Left lung (tissue), 10 donors: ENCODE data around the gene MAGEB3. TPM values are rescaled to one million over a fixed set of nuclear protein-coding genes. Genes with fewer than 3 reads are reported as not detected.

ENCODE experiments used
- ATAC-seq: fragments of 200-7000 bp; cut with Tn5 transposase; one replicate; pipeline ENCODE4 v1.9.1; 2020; ENCODE audit warnings: moderate library complexity
- DNase-seq, 4 donors: peaks; one replicate each; pipeline ENCODE4 v3.0.0-alpha.2; 2013 to 2020
- H3K27ac ChIP-seq, 2 donors: fragments of 200-600 bp; sonication (generic) in 1 of 2; one replicate each; pipeline versions ENCODE4 v1.5.0 to v1.8.0; 2020 to 2021
- H3K27me3 ChIP-seq, 2 donors: fragments of 200-600 bp; sonication (generic) in 1 of 2; one replicate each; pipeline versions ENCODE4 v1.5.0 to v1.8.0; 2020 to 2021
- H3K36me3 ChIP-seq, 2 donors: fragments of 200-600 bp; sonication (generic) in 1 of 2; one replicate each; pipeline versions ENCODE4 v1.5.0 to v1.8.0; 2020 to 2021
- H3K4me1 ChIP-seq, 2 donors: fragments of 200-600 bp; one replicate each; pipeline ENCODE4 v1.8.0; 2021
- H3K4me3 ChIP-seq, 2 donors: fragments of 200-600 bp; sonication (generic) in 1 of 2; one replicate each; pipeline versions ENCODE4 v1.5.0 to v1.8.0; 2020 to 2021; ENCODE audit warnings: mild to moderate bottlenecking in 1 of 2
- H3K9me3 ChIP-seq, 2 donors: fragments of 200-600 bp; sonication (generic) in 1 of 2; one replicate each; pipeline versions ENCODE4 v1.5.0 to v1.8.0; 2020 to 2021
- CTCF ChIP-seq, 2 donors: fragments of 200-600 bp; sonication (generic) in 1 of 2; IDR thresholded peaks; one replicate each; pipeline versions ENCODE4 v1.5.0 to v1.8.0; 2021; ENCODE audit warnings: antibody characterized with exemption in 2 of 2
- intact Hi-C, 2 donors: fragments of 100-400 bp; cut with DNase I; formaldehyde crosslinking; loops; one replicate each; pipeline versions ENCODE4 v1.11.2 to v1.14.2; 2022
- polyA plus RNA-seq, 6 donors: library from polyadenylated mRNA; unstranded; fragments of 120-200 nt; gene quantifications; one replicate each; pipeline ENCODE4 v1.2.1, GENCODE V29; 2013; ENCODE audit not compliant: insufficient read length in 6 of 6
- total RNA-seq, 2 donors: library from RNA; stranded (reverse); fragmentation: NEBNext Ultra II Directional; extraction: Animal tissue kit (Norgen Biotek cat#: 25700); gene quantifications; one replicate each; pipeline ENCODE4 v1.2.1, GENCODE V29; 2021
- donor health status: DM: no; HTN: yes; CAD: no.
- donor health status: DM: no; HTN: no; CAD: no.

The MAGEB3 gene
- total and polyA plus RNA-seq, 8 donors, result not detected

GRCh38 chrX:30220661-30221060 lies 9.8 kb upstream of the MAGEB3 start:
- Histone ChIP-seq H3K4me3 (no peak overlapping the region), H3K4me1 (no peaks in the 10 kb centered on the region), H3K9me3 (no peaks in the 10 kb centered on the region), H3K27ac (no peak overlapping the region), H3K36me3 (no peaks in the 10 kb centered on the region), H3K27me3 (no peaks in the 10 kb centered on the region)
- ATAC-seq (no peak), DNase-seq (no peak)
- no peak for TF ChIP-seq CTCF (IDR thresholded peaks at IDR 0.05)
- intact Hi-C loops, result no loop called here

GRCh38 chrX:30224536-30224935 lies 5.9 kb upstream of the MAGEB3 start:
- intact Hi-C loops, result no loop called here
- Histone ChIP-seq H3K9me3 (no peaks in the 10 kb centered on the region), H3K4me1 (no peaks in the 10 kb centered on the region), H3K27ac (no peak overlapping the region), H3K36me3 (no peaks in the 10 kb centered on the region), H3K27me3 (no peaks in the 10 kb centered on the region), H3K4me3 (no peak overlapping the region)
- DNase-seq (no peak), ATAC-seq (no peak)
- TF ChIP-seq CTCF (IDR thresholded peaks at IDR 0.05), result no peak

GRCh38 chrX:30228526-30228925 lies 1.9 kb upstream of the MAGEB3 start:
- no peaks in the 10 kb centered on the region for H3K36me3 ChIP-seq
- H3K9me3 ChIP-seq, result no peaks in the 10 kb centered on the region
- no peak for TF ChIP-seq CTCF (IDR thresholded peaks at IDR 0.05)
- no peaks in the 10 kb centered on the region for H3K4me1 ChIP-seq
- no peak overlapping the region for H3K27ac ChIP-seq
- ATAC-seq (no peak), DNase-seq (no peak)
- no peaks in the 10 kb centered on the region for H3K27me3 ChIP-seq
- no peak overlapping the region for H3K4me3 ChIP-seq
- intact Hi-C loops, result no loop called here

- Histone ChIP-seq H3K9me3 (no peaks in the 10 kb centered on the region), H3K4me1 (no peaks in the 10 kb centered on the region), H3K4me3 (no peak within 1 kb of the TSS), H3K27me3 (no peaks in the 10 kb centered on the region), H3K27ac (no peak within 1 kb of the TSS), H3K36me3 (no peaks in the 10 kb centered on the region)
- DNase-seq, result no peak
- intact Hi-C loops, result no loop called here
- no peak for ATAC-seq
- TF ChIP-seq CTCF (IDR thresholded peaks at IDR 0.05), result no peak
Measured at GRCh38 chrX:30241724-30242415, 11.4 kb downstream of the MAGEB3 start, which contains the start of gene MAGEB4. TSS of gene MAGEB4 (plus strand) at chrX:30242000. CDS start at chrX:30242136, 136 bp downstream.

GRCh38 chrX:30246769-30247489 lies 16.5 kb downstream of the MAGEB3 start, which contains the start of gene MAGEB1:
TSS of gene MAGEB1 (plus strand) at chrX:30247146. CDS start at chrX:30250494, 3,348 bp downstream.
- H3K4me1 ChIP-seq, result no peaks in the 10 kb centered on the region
- DNase-seq (no peak), ATAC-seq (no peak)
- intact Hi-C loops, result no loop called here
- no peak for TF ChIP-seq CTCF (IDR thresholded peaks at IDR 0.05)
- H3K9me3 ChIP-seq, result no peaks in the 10 kb centered on the region
- no peaks in the 10 kb centered on the region for H3K27me3 ChIP-seq
- no peaks in the 10 kb centered on the region for H3K36me3 ChIP-seq
- no peak within 1 kb of the TSS for H3K27ac ChIP-seq
- H3K4me3 ChIP-seq, result no peak within 1 kb of the TSS
